Measurements from ENCODE around the gene MYO7A.

The MYO7A gene

DNA sequence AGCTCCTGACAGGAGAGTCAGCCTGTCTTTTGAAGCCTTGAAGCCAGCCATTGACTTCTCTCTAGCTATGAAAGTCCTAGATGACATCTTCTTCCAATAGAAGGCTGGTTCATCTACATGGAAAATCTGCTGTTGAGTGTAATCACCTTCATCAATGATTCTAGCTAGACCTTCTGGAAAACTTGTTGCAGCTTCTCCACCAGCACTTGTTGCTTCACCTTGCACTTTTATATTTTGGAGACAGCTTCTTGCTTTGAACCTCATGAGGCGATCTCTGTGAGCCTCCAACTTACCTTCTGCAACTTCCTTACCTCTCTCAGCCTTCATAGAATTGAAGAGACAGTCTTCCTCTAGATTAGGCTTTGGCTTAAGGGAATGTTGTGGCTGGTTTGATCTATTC, 58.3 kb downstream of the MYO7A start:
- no peak for DNase-seq (ENCODE audit: low read depth)

GRCh38 chr11:77187111-77187750, 59.2 kb downstream of the MYO7A start:
- no peak for DNase-seq (ENCODE audit: low read depth)

DNA sequence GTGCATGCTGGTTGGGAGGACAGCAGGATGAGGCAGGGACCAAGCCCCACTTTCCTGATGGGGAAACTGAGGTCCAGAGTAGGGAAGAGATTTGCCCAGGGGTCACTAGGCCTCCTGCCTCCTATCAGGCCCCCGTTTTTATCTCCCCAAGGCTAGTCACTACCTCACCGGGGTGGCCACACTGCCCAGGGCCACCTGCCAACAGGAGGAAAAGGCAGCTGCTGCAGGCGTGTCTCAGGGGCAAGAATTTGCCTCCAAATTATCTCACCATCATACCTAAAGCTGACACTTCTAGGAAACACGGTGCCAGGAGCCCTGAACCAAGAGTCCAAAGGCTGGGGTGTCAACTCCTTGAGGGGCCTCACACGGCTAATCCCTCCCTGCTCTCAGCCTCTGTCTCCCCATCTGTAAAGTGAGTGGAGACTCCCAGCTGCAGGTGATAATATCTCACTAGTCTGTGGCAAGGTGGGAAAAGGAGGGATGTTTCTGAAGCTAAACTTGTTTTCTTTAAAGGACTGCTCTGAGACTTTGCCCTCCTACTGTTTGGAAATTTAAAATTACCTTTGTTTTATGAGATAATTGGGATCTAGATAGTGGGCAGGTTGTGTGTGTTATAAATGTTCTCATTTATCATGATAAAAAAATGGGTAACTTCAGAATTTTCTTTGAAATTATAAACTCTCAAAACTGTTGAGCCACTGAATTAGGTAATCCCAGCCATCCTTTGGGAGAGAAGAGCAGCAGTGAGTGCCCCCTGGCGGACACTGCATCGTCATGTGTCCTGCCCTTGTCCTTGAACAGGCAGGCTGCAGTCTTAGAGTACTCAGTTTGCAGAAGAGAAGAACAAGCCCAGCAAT, 60.0 kb downstream of the MYO7A start:
- peak; percentile 29 for DNase-seq (ENCODE audit: low read depth)

- no peak for DNase-seq (ENCODE audit: low read depth)
These were observed 60.8 kb downstream of the MYO7A start for GRCh38 chr11:77188633-77189491.

DNA sequence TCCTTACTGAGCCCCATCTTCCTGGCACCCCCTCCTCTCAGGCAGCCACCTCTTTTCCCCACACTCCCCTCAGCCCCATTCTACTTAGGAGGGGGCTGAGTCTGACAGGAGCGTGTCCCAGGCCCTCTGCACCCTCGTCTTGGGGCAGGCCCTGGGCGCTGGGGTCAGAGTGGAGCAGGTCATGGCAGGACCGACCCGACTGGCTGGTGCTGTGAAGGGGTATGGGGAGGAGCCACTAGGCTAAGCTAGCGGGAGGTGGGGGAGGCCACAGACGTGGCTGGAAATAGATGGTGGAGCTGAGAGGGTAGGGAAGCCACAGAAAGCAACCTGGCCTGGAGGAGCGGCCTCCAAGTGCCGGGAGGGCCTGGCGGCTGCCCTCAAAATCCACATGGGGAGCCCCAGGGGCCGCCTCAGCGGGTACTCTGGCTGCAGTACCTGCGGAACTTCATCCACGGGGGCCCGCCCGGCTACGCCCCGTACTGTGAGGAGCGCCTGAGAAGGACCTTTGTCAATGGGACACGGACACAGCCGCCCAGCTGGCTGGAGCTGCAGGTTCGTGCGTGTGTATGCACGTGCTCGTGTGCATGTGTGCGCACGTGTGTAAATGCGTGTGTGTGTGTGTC, 61.7 kb downstream of the MYO7A start:
- DNase-seq (ENCODE audit: low read depth) = no peak

DNA sequence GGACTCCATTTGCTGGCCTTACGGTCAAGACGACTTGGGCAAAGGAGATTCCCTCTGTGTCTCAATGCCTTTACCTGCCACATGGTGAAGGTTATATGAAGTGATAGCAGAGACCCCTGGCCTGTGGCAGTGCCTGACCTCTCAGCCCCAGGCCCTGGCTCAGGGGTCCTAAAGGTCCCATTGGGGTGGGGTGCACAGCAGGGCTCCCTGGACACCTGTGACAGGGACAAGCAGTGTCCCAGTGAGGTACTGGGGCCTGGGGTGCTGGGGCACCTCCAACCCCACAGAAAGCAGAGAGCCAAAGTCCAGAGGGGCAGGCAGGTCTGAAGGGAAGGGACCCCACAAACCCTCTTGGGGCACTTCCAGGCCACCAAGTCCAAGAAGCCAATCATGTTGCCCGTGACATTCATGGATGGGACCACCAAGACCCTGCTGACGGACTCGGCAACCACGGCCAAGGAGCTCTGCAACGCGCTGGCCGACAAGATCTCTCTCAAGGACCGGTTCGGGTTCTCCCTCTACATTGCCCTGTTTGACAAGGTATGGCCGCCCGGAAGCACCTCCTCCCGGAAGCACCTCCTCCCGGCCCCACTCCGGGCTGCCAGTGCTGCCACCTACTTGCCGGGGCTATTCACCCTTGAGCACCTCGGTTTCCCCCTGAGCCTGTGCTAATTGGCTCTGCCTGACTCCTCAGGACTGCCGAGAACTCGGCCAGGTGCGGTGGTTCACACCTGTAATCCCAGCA, 62.5 kb downstream of the MYO7A start:
- DNase-seq (ENCODE audit: low read depth) = no peak

GRCh38 chr11:77191429-77191822, 63.4 kb downstream of the MYO7A start:
- DNase-seq (ENCODE audit: low read depth) = no peak

- DNase-seq (ENCODE audit: low read depth) = no peak
These were observed 63.9 kb downstream of the MYO7A start for GRCh38 chr11:77191823-77192495.

DNA sequence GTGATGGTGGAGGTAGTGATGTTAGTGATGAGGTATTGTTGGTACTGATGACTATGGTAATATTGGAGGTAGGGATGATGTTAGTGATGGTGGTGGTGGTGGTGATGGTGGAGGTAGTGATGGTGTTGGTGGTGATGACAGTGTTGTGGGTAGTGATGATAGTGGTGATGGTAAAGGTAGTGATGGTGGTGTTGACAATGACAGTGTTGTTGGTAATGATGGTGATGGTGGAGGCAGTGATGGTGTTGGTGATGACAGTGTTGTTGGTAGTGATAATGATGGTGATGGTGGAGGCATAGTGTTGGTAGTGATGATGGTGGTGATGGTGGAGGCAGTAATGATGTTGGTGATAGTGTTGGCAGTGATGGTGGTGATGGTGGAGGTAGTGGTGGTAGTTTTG, 65.1 kb downstream of the MYO7A start:
- no peak for DNase-seq (ENCODE audit: low read depth)

DNA sequence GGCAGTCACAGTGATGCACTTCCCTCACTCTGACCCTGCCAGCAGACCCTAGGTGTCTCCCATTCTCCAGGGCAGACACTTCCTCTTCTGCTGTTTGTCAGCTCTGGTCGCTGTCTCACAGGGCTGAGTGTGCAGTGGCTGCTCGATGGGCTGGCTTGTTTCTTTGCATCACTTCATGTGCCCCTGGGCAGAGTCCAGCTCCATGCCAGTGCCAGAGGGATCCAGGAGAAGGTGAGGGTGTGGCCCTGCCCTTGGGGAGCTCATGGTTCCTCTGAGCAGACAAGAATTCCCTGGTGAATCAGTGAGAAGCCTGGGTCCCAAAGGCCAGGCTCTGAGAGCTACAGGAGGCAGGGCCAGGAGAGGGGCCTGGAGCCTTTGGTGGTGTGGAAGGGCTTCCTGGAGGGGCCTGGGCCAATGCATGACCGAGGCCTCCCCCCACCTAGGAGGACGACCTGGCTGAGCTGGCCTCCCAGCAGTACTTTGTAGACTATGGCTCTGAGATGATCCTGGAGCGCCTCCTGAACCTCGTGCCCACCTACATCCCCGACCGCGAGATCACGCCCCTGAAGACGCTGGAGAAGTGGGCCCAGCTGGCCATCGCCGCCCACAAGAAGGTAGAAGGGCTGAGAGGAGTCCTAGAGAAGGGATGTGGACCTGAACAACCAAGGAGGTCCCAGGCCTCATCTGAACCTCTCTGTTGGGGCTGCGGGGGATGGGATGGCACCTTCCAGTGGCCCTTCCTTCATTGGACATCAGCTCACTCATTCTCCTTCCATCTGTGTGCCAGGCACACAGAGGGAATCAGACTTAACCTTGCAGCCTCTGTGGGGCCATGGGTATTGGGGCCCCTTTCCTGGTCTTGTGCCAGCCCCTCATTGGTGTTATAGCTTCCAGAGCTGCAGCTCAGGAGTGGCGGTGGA, 66.1 kb downstream of the MYO7A start:
- DNase-seq (ENCODE audit: low read depth) = no peak

DNA sequence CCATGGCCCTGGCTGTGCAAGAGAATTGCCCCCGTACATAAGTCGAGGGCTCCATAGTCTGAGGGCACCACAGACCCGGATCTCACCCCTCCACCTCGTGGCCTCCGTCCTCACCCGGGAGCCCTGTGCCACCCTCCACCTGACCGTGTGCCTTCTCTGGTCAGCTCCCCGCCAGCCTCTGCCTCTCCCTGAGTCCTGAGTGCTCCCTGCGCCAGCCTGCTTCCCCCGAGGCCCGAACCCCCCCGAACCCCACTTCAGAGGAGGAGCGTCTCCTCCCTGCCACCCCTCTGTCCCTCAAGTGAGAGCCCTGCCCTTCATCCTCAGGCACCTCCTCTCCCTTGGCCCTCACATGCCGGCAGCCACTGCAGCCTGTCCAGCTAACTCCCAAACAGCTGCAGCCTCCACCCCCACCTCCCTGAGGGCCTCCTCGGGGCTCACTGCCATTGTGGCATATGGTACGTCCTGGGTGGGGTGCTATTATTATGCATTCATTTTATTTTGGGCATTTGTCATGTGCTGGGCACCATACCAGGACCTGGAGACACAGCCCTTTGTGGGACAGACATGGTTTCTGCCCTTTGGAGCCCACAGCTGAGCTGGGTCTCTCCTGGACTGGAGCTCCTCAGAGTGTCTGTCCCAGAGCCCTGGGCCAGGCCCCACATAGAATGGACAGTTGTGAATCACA, 67.2 kb downstream of the MYO7A start:
- DNase-seq (ENCODE audit: low read depth) = no peak

GRCh38 chr11:77196961-77197360, 68.9 kb downstream of the MYO7A start:
- DNase-seq (ENCODE audit: low read depth) = no peak

DNA sequence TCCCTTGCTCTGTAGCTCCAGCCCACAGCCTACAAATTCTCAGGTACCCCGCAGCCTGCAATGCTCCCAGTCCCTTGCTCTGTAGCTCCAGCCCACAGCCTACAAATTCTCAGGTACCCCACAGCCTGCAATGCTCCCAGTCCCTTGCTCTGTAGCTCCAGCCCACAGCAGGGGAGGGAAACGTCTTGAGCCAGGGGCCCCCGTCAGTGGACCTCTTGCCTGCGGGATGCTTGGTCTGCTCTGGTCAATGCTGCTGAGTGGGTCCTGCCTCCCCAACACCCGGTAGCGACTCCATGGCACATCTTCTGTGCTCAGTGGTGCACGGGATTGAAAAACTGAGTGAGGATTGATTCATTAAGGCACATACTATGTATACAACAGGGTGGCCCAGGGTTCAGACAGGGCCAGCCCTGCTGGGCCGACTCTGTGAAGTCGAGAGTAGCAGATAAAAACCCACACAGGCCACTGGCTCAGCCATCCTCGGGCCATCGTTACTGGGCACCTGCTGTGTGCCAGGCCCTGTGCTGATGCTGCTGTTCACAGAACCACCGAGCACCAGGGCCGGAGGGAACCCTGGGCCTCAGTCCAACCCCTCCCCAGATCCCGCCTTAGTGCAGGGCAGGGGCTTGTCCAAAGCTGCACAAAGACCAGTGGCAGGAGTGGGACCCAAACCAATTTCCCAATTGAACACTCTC, 69.7 kb downstream of the MYO7A start:
- no peak for DNase-seq (ENCODE audit: low read depth)

DNA sequence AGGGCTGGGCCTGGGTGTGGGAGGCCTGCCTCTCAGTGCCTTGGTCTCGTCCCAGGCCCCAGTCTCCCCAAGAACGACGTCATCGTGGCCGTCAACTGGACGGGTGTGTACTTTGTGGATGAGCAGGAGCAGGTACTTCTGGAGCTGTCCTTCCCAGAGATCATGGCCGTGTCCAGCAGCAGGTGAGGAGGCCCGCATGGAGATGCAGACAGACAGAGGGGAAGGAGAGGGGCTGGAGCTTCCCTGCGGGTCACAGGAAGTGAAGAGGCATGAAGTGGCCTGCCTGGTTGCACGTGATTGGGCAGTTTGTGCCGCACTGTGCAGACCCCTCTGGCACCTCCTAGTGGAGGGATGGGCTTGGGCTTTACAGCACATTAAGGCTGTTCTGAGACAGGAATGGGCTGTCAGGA, 70.4 kb downstream of the MYO7A start:
- no peak for DNase-seq (ENCODE audit: low read depth)

- no peak for DNase-seq (ENCODE audit: low read depth)
These were observed 71.2 kb downstream of the MYO7A start for GRCh38 chr11:77199137-77199745.

DNA sequence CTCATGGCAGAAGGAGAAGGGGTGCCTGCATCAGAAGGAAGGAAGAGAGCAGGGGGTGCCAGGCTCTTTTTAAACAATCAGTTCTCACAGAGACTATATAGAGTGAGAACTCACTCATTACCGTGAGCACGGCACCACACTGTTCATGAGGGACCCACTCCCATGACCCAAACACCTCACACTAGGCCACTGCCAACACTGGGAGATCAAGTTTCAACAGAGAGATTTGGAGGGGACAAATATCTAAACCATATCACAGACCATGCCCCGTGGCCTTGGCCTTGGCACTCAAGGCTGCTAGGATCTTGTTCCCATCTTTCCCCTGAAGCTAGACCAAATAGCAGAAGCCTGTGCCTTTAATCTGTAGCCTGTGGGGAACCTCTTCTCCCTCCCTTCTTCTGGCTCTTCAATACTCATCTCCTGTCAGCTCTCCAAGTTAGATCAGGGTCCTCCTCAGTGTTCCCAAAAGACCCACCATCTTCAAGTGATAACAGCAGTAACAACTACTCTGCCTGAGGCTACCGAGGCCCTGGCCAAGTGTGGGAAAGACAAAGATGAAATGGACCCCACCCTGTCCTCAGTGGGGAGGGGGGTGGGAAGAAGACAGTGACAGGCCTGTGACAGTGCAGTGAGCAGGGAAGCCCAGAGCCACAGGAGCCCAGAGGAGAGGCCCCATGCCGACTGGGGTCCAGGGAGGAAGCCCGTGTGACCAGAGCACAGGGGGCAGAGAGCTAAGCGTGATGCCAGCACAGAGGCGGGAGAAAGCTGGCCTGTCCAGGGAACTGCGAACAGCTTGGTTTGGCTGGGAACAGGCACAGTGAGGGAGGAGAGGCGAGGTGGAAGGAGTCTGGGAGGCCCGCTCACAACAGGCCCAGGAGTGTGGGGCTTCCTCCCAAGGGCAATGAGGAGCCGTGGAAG, 72.6 kb downstream of the MYO7A start:
- DNase-seq (ENCODE audit: low read depth) = no peak

- no peak for DNase-seq (ENCODE audit: low read depth)
These were observed 73.3 kb downstream of the MYO7A start for GRCh38 chr11:77201370-77201769.

Data from T-helper 22 cell (primary cell).